Hippocampal formation (tissue), 2 donors: ENCODE data around the gene MPZ.
"Not testable (repeated sequence)": the region's sequence is repeated elsewhere in the genome, so short reads cannot be mapped to it uniquely, and the experiment has no call there.

Experiments used
- DNase-seq, 2 donors: peaks; one replicate each; lab custom pipeline; 2025; lab: John Stamatoyannopoulos, UW

Gene MPZ

DNA sequence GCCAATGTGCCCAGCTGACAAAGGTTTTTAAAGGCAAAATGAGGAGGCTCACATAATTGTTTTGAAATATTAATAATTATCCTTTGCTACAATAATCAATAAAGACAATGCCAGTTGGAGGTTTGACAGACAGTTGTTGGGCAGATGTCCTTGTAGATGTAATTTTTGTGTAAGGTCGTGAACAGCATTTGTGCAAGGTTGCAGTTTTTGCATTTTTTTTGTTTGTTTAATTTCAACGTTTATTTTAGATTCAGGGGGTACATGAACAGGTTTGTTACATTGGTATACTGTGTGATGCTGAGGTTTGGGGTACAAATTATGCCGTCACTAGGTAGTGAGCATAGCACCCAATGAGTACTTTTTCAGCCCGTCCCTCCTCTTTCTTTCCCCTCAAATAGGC is 9.3 kb downstream of the MPZ start:
- DNase-seq, result no peak

DNA sequence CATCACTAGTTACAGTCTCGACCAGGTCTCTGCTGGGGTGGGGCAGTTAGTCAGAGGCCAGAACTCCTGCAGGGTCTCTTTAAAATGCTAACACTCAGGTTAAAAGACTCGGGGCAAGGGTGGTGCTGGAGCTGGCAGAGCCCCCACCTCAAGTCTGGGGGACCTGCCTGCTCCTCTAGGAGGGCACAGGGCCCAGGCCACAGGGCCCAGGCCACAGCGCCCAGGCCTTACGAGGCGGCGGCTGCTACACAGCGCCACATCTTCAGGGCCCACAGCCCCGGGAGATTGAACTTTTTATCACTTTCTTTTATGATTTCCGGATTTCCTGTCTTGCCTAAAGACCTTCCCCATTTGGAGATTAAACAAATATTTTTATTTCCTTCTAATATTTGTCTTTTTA is 10.4 kb downstream of the MPZ start:
- DNase-seq, result no peak

DNA sequence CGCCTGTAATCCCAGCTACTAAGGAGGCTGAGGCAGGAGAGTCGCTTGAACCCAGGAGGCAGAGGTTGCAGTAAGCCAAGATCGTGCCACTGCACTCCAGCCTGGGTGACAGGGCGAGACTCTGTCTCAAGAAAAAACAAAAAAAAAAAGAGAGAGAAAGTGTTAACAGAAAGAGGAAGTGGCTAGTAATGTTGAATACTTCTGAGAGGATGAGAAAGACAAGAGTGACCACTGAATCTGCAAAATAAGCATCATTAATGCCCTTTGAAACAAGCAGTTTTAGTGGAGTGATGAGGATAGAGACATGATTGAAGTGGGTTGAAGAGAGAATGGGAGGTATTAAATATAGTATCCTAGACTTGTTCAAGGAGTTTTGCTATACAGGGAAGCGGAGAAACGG is 11.7 kb downstream of the MPZ start:
- no peak for DNase-seq

DNA sequence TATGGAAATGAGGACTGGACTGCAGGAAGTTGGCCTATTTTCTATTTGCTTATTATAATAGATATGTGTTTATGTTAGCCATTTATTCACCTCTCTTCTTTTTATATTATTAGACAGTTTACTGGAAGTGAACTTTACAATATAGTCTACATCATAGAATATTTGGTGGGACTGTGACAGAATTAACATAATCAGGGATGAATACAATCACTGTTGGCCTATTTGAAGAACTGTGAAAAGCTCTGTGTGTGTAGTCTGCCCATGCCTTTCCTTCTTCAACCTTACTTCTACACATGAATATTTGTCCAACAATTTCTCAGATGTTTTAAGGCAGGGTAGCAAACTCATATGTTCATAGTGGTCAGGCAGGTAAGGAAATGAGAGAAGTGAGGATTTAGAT is 12.4 kb downstream of the MPZ start:
- no peak for DNase-seq

DNA sequence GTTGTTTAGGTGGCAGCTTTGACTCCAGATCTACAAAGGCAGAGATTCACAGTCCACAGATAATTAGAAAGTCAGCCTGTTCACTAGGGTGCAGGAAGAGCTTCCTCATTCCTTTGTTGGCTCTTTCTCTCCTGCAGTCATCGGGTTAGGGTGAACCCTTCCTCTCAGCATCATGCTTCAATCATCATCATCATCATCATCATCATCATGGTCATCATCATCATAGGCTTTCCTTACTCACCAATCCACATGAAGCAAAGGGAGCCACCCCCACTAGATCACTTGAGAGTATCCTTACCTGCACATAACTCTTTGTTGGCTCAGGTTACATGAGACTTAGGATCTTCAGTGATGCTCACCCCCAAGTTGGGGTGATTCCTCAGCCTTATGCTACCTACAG is 19.0 kb downstream of the MPZ start:
- DNase-seq, result no peak

DNA sequence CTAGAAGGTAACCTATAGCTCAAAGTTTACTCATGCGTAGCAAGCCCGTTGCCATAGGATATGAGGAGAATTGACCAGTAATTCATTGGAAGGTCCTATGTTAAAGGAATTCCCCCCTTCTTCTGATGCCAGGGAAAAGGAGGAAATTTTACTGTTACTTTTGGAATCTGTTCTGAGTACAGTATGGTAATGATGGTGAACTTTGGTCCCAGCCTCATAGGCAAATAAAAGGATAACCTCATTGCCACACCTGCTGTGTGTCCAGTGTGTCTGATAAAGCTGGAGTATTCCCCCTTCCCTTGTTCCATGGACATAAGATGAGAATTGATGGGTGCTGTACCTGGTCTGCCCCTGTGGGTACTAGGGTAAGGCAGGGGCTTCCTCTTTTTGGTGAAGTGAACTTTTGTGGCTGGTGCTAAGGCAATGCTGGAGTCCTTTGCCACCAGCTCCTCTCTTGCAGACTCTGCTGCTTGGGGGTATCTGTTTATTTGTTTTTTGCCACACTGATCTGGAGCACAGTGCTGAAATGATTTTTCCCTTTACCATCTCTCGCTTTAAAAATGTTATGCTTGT is 22.2 kb downstream of the MPZ start:
- no peak for DNase-seq

DNA sequence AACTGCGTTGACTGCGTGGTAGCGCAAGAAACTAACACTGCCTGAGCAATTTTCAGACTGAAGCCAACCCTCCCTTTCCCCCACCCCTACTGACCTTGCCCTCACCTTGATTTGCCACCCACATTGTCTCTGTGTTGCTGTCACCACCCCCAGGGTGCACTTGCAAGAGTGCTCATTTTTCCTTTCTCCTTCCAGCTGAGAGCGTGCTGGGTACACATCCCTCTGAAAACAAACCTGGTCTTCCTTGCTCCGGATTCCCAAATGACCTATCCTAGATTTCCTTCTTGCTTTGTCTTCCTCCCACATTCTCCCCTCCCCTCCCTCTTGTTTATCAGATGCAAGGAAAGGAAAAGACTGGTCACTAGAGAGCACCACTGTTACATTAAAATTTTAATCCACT is 24.2 kb downstream of the MPZ start:
- no peak for DNase-seq

DNA sequence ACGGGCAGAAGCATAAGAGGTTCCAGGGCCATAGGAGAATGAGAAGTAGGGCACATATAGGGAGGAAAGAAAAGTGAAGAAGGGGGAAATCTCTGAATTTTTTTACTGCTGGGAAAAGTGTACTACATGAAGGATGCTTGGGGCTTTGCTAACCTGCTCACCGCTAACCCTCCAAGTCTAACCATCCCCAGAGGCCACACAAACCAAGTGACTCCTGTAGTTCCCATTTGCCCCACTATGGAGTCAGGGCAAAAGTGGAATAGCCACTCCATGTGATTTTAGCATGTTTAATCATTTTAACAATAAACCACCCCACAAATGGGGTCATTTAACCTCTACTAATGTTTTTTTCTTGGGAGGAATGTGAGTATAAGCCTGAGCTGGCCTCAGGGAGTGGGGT is 24.7 kb downstream of the MPZ start:
- no peak for DNase-seq

DNA sequence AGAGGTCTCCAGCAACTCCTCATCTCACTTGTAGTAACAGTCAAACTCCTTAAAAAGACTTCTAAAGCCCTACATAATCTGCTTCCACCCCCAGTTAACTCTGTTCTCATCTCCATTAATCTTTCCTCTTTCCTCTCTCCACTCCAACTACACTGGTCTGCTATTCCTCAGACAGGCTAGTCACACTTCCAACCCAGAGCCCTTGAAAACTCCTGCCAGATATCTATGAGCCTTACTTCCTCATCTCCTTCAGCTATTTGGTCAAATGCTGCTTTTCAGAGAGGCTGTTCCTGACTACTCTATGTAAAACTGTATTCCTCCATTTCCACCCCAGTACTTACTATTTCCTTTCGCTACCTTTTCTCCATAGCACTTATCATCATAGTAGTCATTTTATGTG is 26.8 kb downstream of the MPZ start:
- no peak for DNase-seq

DNA sequence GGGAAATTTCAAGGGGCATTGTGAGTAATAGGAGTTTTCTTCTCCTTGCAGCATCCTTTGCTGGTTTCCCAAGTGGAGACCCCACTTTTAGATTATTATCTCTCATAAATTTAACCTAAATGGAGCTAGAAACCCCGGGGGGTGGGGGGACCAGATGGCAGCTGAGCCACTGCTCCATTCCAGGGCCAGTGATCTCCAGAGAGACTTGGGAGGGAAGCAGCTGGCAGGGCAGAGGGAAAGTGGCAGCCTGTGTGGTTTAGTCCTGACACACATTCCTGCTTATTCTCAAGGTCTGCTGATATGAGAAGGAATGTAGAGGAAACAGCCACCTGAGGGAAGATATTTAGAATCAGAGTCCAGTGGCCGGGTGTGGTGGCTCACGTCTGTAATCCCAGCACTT is 34.9 kb downstream of the MPZ start:
- no peak for DNase-seq

DNA sequence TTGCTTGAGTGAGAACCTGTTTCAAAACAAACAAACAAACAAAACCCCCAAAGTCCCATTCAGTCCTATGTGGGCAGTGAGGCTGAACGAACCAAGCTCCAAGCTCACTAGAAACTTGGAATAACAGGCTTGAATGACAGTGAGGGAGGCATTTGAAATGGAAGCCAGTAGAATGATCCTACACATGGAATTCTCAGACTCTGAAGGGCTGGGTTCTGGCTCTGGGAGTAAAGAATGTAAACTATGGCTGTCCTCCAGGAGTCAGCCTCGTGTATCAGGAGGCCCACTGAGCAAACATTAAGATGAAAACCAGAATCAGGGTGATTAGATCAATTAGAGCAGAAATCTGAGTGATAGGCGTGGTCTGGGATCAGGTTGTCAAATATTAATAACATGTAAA is 36.4 kb downstream of the MPZ start:
- DNase-seq, result no peak

DNA sequence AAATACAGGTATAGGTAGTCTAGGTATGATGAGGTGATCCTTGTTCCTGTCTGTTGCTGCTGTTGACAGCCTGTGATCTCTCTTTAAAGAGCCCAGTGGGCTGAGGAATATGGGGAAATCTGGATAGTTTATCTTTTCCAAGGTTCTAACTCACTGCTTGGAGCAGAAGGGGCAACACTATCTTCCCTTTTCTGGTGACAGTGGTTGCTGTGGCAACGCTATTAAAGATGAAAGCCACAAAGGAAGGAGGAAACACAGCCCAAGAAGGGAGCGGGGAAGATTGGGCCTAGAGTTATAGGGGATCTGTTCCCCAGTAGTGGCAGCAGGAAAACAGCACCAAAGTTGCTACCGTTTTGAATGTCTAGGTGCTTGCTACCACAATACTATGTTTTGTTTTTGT is 42.4 kb downstream of the MPZ start:
- DNase-seq, result no peak

DNA sequence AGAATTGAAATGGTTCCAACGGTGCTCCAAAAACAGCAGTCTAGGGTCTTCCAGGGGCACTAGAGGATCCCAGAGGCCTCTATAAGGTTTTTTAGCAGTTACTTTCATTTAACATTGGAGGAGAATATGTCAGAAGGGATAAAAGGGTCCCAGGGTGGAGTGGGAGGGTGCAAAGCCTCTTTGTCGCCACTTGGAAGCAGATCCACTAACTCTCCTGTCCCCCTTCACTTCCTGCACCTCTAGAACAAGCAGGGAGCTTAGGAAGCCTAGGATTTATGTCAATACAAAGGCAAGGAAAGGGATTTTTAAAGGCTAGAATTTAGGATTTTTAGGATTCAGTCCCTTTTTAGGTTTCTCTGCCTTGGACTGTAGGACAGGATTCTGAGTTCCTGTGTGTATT is 42.9 kb downstream of the MPZ start:
- DNase-seq, result no peak

DNA sequence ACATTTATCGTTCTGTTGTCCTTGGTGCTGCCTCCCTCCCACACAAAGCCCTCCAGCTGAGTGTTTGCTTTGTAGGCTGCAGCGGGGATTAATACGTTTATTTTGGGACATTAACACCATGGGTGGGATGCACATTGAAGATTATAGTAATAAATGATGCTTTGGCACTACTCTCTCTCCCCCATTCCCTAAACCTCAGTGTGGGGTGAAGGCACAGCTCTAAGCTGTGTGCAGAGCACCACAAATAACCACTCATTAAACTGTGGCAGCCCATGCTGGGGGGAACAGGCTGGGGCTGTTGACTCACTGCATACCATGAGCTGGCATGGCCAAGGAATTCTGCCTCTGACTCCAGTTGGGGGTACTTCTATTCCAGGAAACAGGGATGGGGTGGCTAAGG is 43.6 kb downstream of the MPZ start:
- no peak for DNase-seq

DNA sequence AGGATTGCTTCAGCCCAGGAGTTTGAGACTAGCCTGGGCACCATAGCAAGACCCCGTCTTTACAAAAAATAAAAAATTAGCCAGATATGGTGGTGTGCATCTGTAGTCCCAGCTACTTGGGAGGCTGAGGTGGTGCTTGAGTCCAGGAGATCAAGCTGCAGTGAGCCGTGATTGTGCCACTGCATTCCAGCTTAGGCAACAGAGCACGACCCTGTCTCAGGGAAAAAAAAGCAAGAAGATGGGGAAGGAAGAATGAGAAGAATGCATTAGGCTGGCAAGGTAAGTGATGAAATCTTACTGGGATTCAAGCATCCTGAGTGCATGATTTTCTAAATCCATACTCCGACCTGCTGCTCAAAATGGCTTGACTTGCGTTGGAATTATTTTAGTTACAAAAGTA is 44.5 kb downstream of the MPZ start:
- DNase-seq, result no peak

DNA sequence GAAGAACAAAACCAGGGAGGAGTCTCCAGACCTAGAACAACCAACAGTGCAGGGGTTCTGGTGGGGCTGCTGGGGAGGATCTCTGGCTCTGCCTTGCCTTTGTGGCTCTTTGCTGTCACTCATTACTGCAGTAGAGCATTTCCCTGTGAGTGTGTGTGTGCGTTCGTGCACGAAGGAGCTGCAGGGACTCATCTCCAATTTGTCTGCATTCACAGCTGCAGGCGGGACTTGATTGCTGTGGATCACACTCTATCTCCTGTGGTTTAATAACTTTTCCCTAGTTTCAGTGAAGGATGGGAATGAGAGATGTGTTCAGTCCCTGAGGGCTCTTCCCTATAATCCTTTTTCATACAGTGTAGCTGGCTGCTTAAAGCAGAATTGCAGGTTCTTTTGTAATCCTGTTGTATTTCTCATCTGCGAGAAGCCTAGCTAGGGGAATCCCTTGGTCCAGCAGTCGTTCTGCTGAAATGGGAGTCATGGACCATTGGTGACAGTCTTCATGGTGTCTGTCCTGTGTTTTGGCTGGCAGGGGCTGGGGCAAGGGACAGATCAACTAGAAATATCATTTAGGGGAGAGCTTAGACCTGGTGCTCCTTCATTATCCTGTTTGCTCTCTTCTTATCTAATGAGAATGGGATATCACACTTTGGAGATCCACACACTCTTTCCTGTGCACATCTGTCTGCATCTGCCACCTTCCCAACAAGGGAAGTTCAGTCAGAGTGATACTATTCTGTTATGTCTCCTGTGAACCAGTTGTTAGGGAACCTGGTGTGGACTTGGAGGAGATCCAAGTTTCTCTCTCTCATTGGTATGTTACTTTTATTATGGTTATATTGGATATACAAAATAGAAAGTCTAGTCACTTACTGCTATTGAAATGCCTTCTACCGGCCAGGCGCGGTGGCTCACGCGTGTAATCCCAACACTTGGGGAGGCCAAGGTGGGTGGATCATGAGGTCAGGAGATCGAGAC is 48.2 kb downstream of the MPZ start:
- DNase-seq, result no peak

DNA sequence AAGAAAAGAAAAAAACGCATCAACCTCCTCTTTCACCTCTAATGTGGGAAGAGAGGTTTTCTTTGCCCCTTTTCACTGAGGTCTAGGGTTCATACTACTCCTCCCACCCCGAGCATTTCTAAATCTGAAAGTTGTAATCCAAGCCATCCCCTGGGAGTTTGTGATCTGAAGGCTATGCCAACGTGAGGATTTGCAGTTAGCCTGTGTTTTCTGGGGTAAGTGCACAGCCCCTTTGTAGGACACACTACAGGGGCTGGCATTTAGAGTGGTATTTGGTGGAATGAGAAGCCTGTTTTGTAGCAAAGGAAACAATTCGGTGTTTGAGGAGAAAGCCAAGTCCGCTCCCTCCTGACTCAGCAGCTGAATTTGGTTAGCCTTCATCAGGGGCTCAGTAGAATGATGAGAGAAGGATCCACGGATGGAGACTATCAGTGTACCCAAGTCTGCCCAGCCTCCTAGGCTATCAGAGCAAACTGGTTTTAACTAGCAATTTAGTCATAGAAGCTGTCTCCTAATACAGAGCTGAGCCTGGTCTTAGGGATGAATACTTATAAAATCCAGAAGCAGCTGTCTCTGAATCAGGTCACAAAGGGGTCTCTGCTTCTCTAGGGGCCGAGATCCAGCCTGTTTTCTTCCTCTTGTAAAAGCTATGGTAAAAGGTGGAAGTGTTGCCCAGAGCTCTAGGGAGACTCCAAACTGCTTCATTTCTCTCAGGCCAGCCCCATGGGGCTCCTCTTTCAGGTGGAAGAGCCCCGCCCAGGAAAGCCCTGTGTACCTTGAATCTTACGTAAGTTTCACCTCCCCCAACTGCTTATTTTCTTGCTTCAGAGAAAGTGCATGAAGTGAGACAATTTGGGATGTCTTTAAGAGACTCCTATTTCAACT is 49.1 kb downstream of the MPZ start:
- DNase-seq, result no peak

DNA sequence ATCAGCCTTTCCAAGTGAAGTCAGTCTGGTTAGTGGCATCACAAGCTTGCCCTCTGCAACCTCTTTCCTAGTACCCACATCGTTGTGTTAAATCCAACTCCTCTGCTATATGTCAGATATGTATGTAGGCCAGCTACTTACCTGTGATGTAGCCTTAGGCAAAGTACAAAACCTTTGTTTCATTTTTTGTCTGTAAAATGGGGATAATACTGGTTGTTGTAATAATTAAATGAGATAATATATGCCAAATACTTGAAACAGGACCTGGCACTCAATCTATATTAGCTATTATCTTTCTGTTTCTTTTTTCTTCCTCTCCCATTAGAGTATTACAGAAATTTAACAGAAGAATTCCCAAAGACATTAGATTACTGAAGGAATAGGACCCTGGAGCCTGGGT is 50.0 kb downstream of the MPZ start:
- no peak for DNase-seq

DNA sequence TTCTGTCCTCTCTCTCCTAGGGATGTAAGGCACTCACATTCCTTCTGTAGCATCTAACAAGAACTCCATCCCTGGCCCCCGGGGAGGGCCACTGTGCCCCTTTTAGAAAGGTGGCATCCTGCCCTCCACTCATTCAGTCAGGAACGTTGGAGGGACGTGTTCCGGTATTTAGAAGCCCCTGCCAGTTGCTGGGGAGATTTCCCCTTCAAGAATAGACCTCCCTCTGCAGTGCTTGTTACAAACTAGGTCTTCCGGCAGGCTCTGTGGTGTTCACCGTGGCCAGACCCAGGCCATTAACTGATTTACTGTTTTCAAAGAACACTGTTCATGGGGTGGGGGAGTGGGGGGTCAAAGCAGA is 50.4 kb downstream of the MPZ start:
- DNase-seq, result no peak

DNA sequence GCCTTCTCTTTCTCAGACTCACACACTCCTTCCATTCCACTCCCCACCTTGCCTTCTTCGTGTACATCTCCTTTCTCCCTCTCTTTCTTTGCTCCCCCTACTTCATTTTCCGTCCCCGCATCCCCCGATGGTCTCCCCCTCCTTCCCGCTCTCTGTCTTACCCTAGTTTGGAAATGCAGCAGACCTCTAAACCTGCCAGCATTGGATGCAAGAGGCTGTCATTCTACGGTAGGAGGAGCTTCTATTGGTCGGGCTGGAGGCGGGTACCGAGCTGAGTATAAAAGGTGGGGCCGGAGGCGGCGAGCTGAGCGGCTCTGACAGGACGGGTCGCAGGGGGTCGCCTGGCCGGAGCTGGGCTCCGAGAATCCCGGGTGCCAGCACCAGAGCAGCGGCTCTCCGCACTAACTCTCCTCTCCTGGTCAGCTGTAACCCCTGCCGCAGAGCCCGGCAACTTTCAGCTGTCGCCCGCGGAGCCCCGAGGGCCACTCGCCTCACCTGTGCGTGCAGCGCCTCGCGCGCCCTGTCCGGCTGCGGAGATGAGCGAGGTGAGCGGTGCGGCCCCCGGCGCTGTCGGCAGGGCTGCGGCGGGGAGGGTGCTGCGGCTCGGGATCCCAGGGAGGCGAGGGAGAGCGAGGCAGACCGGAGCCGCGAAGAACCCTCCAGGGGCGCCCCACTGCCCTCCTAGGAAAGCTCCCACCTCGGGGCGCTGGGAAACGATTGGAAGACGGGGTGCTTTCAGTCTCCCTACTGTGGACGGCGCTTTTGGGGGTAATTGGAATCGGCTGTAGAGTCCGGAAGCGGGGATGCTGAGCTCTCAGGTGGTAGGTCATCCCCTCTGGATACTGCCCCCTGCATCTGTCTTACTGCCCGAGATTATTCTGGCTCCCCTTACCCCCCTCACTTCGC is 51.1 kb downstream of the MPZ start, which contains the start of gene PCP4L1:
TSS of gene PCP4L1 (plus strand) at position 307 of the 906 bp plus-strand sequence. CDS start at position 537, 230 bp downstream.
- peak; percentile 45 for DNase-seq

DNA sequence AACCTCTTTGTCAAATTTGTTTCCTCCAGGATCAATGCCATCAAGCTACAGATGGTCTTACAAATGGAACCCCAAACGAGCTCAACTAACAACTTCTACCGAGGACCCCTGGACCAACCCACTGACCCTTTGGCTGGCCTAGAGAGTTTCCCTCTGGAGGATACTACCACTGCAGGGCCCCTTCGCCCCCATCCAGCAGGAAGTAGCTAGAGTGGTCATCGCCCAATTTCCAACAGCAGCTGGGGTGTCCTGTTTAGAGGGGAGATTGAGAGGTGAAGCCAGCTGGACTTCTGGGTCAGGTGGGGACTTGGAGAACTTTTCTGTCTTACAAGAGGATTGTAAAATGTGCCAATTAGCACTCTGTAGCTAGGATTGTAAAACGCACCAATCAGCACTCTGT is 52.7 kb downstream of the MPZ start:
- not testable (repeated sequence) for DNase-seq
